ENCODE data around the gene ERGIC3.

- TF ChIP-seq EP300 (IDR thresholded peaks at IDR 0.05) (no peak), POLR2AphosphoS5 (IDR thresholded peaks at IDR 0.05) (no peak), CTCF (IDR thresholded peaks at IDR 0.05) (no peak)
Observed at GRCh38 chr20:35552914-35553313, 11.0 kb downstream of the ERGIC3 start.

Measured in gastroesophageal sphincter (tissue), 3 donors.